Smooth muscle cell (in vitro differentiated cells): Measurements from ENCODE around the gene DEXI. TPM values are rescaled to one million over a fixed set of nuclear protein-coding genes. Genes with fewer than 3 reads are reported as not detected.

Experiments used
- DNase-seq: peaks from one replicate; lab custom pipeline; 2025; ENCODE audit not compliant: unreplicated experiment; lab: John Stamatoyannopoulos, UW
- H2AFZ ChIP-seq: fragments of 200-600 bp; sonication (generic); 2 replicates; pipeline ENCODE4 v1.6.0; 2016; ENCODE audit warnings: antibody characterized with exemption, low read depth, mild to moderate bottlenecking
- H3F3A ChIP-seq: fragments of 200-600 bp; sonication (generic); 2 replicates; pipeline ENCODE4 v1.6.0; 2017; ENCODE audit warnings: antibody characterized with exemption, low read depth
- H3K27ac ChIP-seq: fragments of 200-600 bp; sonication (generic); 2 replicates; pipeline ENCODE4 v1.5.1; 2016; ENCODE audit warnings: low read depth, mild to moderate bottlenecking
- H3K27me3 ChIP-seq: fragments of 200-600 bp; sonication (generic); 2 replicates; pipeline ENCODE4 v1.6.1; 2016; ENCODE audit warnings: low read depth, mild to moderate bottlenecking
- H3K36me3 ChIP-seq: fragments of 200-600 bp; sonication (generic); 2 replicates; pipeline ENCODE4 v1.5.1; 2016; ENCODE audit warnings: low read depth
- H3K4me1 ChIP-seq: fragments of 200-600 bp; sonication (generic); 2 replicates; pipeline ENCODE4 v1.5.1; 2016; ENCODE audit warnings: low read depth
- H3K4me2 ChIP-seq: fragments of 200-600 bp; sonication (generic); 2 replicates; pipeline ENCODE4 v1.6.0; 2016; ENCODE audit warnings: mild to moderate bottlenecking
- H3K4me3 ChIP-seq: fragments of 200-600 bp; sonication (generic); 2 replicates; pipeline ENCODE4 v1.5.1; 2016; ENCODE audit warnings: mild to moderate bottlenecking
- H3K79me2 ChIP-seq: fragments of 200-600 bp; sonication (generic); 2 replicates; pipeline ENCODE4 v1.6.0; 2016; ENCODE audit warnings: low read depth, mild to moderate bottlenecking
- H3K9ac ChIP-seq: fragments of 200-600 bp; sonication (generic); 2 replicates; pipeline ENCODE4 v1.6.0; 2016; ENCODE audit warnings: low read depth
- H3K9me3 ChIP-seq: fragments of 200-600 bp; sonication (generic); replicated peaks from 2 replicates; pipeline ENCODE4 v1.5.1; 2016; ENCODE audit warnings: low read depth
- H4K20me1 ChIP-seq: fragments of 200-600 bp; sonication (generic); 2 replicates; pipeline ENCODE4 v1.6.0; 2016; ENCODE audit warnings: low read depth
- CTCF ChIP-seq: fragments of 200-600 bp; sonication (generic); IDR thresholded peaks from 2 replicates; pipeline ENCODE4 v1.5.1; 2017; ENCODE audit warnings: borderline replicate concordance, mild to moderate bottlenecking, antibody characterized with exemption; ENCODE audit not compliant: insufficient read depth, poor library complexity, severe bottlenecking
- WGBS: methylation state at CpG from one replicate; pipeline ENCODE4 v1.1.7; 2016; ENCODE audit warnings: low lambda C conversion rate; 5-methylcytosine and 5-hydroxymethylcytosine counted together
- polyA plus RNA-seq: library from polyadenylated mRNA; unstranded; fragments of >200 nt; fragmentation: Nextera tagmentation; extraction: Ambion mirVana; gene quantifications from 2 replicates; pipeline ENCODE4 v1.2.1, GENCODE V29; 2016
- total RNA-seq: library from RNA; depleted of rRNA; stranded (reverse); fragments of >200 nt; gene quantifications from 2 replicates; pipeline ENCODE4 v1.2.3, GENCODE V29; 2014

The DEXI gene
- total and polyA plus RNA-seq, 2 experiments from 2014 or later: 58.5 to 71.8 TPM

DNA sequence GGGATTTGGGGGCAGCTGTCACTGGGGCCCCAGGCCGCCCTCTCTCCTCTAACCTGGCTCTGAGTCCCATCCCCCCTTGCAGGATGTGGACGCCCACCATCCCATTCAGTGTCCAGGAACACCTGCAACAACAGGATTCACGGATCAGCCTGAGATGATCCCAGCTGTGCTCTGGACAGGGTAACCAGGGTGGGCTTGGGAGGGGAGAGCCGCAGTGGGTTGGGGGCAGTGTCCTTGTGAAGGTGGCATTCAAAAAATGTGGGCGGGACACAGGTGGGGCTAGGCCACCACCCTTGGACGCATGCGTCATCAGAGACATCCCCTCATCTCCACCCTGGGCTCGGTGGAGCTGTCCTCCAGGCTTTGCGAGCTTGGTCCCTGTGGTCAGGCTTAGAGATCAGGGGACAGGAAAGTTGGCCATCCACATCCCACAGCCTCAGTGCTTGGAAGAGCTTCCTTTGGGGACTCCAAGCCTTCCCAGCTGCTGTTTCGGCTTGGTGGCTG is 19.1 kb downstream of the DEXI start:
- H3K4me3 ChIP-seq: no peak overlapping the region
- no peak for DNase-seq
- no peaks in the 10 kb centered on the region for H3K4me1 ChIP-seq
- no peak overlapping the region for H2AFZ ChIP-seq
- H3K36me3 ChIP-seq: peaks cover 3% of the 10 kb centered on the region
- WGBS: 79% methylated on average over 10 of the region's 10 CpGs
- no peak overlapping the region for H3K9ac ChIP-seq
- H3K9me3 ChIP-seq: no peaks in the 10 kb centered on the region
- no peaks in the 10 kb centered on the region for H3K27me3 ChIP-seq
- no peak for TF ChIP-seq CTCF
- H3K4me2 ChIP-seq: no peak overlapping the region
- peaks cover 14% of the 10 kb centered on the region for H4K20me1 ChIP-seq
- H3F3A ChIP-seq: no peaks in the 10 kb centered on the region
- H3K27ac ChIP-seq: no peak overlapping the region
- H3K79me2 ChIP-seq: no peaks in the 10 kb centered on the region

DNA sequence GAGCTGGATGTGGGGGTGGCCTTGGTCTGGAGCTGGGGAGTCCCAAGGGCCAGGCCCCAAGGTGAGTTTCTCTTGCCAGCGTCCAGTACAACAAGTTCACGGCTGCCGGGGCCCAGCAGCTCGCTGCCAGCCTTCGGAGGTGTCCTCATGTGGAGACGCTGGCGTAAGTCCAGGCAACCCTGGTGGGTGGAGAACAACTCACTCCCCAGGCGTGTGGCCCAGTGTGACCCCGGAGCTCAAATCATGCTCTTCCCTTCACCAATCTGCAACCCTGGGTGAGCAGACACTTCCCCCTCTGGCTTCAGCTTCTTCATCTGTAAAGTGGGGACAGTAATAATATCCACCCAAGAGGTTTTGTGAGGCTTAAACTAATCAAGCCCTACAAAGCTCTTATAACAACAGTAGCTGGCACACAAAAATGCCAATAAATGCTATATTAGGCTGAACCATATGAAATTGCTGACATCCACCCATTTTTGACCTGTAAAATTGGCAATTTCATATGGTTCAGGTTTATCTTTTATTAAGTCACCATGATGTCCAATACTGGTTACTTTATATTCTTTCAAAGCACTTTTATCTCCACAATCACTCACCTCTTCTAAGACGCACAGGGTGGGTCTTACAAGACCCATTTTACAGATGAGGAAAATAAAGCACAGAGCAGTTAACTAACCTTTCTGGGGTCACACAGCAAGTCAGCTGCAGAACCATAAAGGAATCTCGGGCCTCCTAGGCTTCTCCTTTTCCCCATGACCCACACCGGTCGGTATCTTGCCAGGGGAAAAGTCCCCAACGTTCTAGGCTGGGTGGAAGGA is 19.7 kb downstream of the DEXI start:
- Histone ChIP-seq H3K4me1 (no peaks in the 10 kb centered on the region), H3F3A (no peaks in the 10 kb centered on the region), H3K27ac (no peak overlapping the region), H2AFZ (no peak overlapping the region), H3K4me2 (no peak overlapping the region), H3K27me3 (no peaks in the 10 kb centered on the region), H3K9ac (no peak overlapping the region), H3K9me3 (no peaks in the 10 kb centered on the region), H3K4me3 (no peak overlapping the region), H4K20me1 (peaks cover 14% of the 10 kb centered on the region), H3K79me2 (no peaks in the 10 kb centered on the region), H3K36me3 (peaks cover 3% of the 10 kb centered on the region)
- WGBS: 94% methylated on average over 14 of the region's 14 CpGs
- no peak for DNase-seq
- TF ChIP-seq CTCF: no peak

DNA sequence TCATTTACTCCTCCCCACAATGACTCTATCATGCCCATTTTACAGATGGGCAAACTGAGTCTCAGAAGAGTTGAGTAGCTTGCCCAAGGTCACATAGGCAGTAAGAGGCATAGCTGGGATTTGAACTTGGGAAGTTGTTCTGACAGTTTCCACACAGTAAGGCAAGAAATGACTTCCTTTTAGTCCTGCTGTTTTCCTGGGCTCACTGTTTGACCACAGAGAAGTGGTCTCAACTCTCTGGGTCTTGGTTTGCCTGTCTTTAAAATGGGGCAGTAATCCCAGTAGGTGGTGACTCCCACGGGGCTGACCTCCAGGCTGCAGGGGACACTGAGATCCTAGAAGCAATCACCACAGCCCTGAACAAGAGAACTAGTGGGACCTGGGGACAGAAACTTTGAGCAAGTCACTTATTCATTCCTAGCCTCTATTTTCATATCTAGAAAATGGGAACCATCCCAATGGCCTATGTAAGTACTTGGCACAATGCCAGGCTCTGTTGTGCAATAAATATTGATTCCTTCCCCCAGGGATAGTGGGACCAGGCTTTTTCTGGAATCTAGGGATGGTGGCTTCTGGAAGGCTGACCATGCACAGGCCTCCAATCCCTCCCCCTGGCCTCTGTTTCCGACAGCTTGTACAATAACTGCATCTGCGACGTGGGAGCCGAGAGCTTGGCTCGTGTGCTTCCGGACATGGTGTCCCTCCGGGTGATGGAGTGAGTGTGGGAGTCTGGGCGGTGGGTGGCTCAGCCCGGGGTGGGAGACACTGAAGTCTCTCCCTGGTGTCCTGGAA is 20.5 kb downstream of the DEXI start:
- no peak overlapping the region for H3K9ac ChIP-seq
- 94% methylated on average over 10 of the region's 10 CpGs for WGBS
- no peaks in the 10 kb centered on the region for H3K9me3 ChIP-seq
- H3K36me3 ChIP-seq: peaks cover 3% of the 10 kb centered on the region
- H3K4me3 ChIP-seq: no peak overlapping the region
- TF ChIP-seq CTCF: no peak
- no peak overlapping the region for H3K27ac ChIP-seq
- H3K27me3 ChIP-seq: no peaks in the 10 kb centered on the region
- no peaks in the 10 kb centered on the region for H3K4me1 ChIP-seq
- no peak for DNase-seq
- no peak overlapping the region for H2AFZ ChIP-seq
- peaks cover 14% of the 10 kb centered on the region for H4K20me1 ChIP-seq
- no peaks in the 10 kb centered on the region for H3K79me2 ChIP-seq
- no peaks in the 10 kb centered on the region for H3F3A ChIP-seq
- no peak overlapping the region for H3K4me2 ChIP-seq
